Vagina (tissue), 2 donors: ENCODE data around the gene CCDC74A.
"Not testable (repeated sequence)": the region's sequence is repeated elsewhere in the genome, so short reads cannot be mapped to it uniquely, and the experiment has no call there.

ENCODE experiments used
- POLR2A ChIP-seq, 2 donors: fragments of 450-650 bp; IDR thresholded peaks; one replicate each; pipeline ENCODE4 v1.6.1; 2017; ENCODE audit warnings: antibody characterized with exemption in 2 of 2, mild to moderate bottlenecking in 2 of 2, moderate library complexity in 2 of 2
- POLR2AphosphoS5 ChIP-seq, 2 donors: sonication (generic); formaldehyde crosslinking; IDR thresholded peaks; one replicate each; pipeline ENCODE4 v1.9.0; 2017; ENCODE audit warnings: antibody characterized with exemption in 2 of 2, mild to moderate bottlenecking in 2 of 2, low read depth in 1 of 2; ENCODE audit not compliant: insufficient read depth in 1 of 2
- TF ChIP-seq, protein P1 (sequence below), 3 experiments: fragments of 450-650 bp in 2 of 3; fragments of 200-600 bp in 1 of 3; sonication (generic) in 1 of 3; IDR thresholded peaks; one replicate each; pipeline ENCODE4 v1.5.1; 2017 to 2019; ENCODE audit warnings: antibody characterized with exemption in 3 of 3, mild to moderate bottlenecking in 2 of 3, moderate library complexity in 2 of 3

- not testable (repeated sequence) for TF ChIP-seq POLR2A (IDR thresholded peaks at IDR 0.05); POLR2AphosphoS5 (IDR thresholded peaks at IDR 0.05; ENCODE audit: insufficient read depth in 1 of 2, low read depth in 1 of 2)
- TF ChIP-seq, protein P1, sequence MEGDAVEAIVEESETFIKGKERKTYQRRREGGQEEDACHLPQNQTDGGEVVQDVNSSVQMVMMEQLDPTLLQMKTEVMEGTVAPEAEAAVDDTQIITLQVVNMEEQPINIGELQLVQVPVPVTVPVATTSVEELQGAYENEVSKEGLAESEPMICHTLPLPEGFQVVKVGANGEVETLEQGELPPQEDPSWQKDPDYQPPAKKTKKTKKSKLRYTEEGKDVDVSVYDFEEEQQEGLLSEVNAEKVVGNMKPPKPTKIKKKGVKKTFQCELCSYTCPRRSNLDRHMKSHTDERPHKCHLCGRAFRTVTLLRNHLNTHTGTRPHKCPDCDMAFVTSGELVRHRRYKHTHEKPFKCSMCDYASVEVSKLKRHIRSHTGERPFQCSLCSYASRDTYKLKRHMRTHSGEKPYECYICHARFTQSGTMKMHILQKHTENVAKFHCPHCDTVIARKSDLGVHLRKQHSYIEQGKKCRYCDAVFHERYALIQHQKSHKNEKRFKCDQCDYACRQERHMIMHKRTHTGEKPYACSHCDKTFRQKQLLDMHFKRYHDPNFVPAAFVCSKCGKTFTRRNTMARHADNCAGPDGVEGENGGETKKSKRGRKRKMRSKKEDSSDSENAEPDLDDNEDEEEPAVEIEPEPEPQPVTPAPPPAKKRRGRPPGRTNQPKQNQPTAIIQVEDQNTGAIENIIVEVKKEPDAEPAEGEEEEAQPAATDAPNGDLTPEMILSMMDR (IDR thresholded peaks at IDR 0.05) = not testable (repeated sequence)
These were observed 7.3 kb downstream of the CCDC74A start for GRCh38 chr2:131534965-131535364.
